GM19455 (cell line): Measurements from ENCODE around the gene FBH1.
A peak's percentile ranks its signal among the peaks of the same experiment; 100 is the strongest.
"Not testable (repeated sequence)": the region's sequence is repeated elsewhere in the genome, so short reads cannot be mapped to it uniquely, and the experiment has no call there.

Source experiments
- ATAC-seq: cut with Tn5 transposase; IDR thresholded peaks from one replicate; pipeline ENCODE4 v1.9.1; 2021; ENCODE audit not compliant: unreplicated experiment

The FBH1 gene

GRCh38 chr10:5958077-5958476 is 68.0 kb downstream of the FBH1 start:
- no peak for ATAC-seq

DNA sequence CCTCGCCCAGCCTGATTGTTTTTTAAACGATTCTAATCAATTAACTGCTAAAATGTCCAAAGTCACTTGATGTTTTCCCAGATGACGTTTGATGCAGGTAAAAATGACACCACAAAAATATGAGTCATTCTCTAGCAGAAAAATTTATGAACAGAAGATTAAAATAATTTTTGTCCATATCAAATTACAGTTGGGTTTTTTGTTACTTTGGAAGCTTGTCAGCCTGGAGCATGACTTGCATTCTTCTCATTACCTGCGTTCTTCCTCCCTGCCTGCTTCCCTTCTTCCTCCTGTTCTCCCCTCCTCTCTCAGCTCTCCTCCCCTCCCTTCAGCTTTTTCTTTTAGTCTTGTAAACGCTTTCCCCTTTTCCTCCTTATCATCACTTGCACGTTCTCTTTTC is 68.6 kb downstream of the FBH1 start:
- ATAC-seq: no peak

DNA sequence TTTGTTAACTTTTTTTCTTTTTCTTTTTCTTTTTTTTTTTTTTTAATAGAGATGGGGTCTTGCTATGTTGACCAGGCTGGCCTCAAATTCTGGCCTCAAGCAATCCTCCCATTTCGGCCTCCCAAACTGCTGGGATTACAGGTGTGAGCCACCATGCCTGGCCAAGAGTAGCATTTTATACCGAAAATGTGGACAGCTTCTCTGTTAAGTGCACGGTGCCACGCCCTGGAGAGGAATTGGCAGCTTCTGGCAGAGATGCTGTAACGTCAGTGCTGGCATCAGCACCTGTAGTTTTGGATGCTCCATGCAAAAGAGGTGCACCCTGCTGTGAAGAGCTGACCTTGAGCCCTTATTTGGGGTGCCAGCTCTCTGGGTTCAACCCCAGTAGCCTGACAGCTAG is 69.1 kb downstream of the FBH1 start:
- ATAC-seq: no peak

- ATAC-seq: no peak
Measured at GRCh38 chr10:5959581-5960069, 69.6 kb downstream of the FBH1 start.

- no peak for ATAC-seq
Measured at GRCh38 chr10:5960070-5960972, 70.3 kb downstream of the FBH1 start.

DNA sequence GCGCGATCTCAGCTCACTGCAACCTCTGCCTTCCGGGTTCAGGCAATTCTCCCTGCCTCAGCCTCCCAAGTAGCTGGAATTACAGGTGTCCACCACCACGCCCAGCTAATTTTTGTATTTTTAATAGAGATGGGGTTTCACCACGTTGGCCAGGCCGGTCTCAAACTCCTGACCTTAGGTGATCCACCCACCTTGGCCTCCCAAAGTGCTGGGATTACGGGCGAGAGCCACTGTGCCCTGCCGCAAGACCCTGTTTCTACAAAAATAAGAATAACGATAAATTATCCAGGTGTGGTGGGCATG is 70.9 kb downstream of the FBH1 start:
- ATAC-seq: not testable (repeated sequence)

DNA sequence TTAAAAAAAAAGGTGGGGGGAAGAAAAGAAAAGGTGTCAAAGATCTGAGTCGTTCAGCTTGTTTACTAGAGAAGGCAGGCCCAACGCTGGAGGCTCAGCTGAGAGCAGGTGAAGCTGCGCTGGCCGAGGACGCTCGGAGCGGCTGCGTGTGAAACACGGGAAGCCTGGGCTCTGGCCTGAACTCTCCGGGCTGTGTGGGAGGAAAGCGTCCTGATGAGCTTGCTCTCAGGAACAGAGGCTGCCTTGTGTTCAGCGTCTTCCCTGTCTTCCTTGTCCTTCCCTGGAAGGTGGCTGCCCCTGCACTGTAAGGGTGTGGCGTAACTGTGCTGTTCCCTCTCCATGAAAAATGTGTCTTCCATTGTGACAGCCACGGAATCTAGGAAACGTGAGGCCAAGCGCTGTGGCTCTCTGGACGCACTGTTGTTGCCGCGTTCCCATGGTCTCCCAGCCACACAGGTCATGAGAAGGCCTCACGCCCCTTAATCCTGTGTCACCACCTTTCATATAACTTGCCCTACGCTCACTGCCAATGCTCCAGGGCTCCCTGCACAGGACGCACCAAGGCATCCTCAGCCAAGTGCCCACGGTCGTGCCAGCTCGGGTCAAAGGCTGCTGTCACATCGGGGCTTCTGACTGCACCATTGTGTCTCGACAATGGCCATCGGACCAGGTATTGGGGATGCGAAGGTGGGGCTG is 71.5 kb downstream of the FBH1 start:
- no peak for ATAC-seq

DNA sequence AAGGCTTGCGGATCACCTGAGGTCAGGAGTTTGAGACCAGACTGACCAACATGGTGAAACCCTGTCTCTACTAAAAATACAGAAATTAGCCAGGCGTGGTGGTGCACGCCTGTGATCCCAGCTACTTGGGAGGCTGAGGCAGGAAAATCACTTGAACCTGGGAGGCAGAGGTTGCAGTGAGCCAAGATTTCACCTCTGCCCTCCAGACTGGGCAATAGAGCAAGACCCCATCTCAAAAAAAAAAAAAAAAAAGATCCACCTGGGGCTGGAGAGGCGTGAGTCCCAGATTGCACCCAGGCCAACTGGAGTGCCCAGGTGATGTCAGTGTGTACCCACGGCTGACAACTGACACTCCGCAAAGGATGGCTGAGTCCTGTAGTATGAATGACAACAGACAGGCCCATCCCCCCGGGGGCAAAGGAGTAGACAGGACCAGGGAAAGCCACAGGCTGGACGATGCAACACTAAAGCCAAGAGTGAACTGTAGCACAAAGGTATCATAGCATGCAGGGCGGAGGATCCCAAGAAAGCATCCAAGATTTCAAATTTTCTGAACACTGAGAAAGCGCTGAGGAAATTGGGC is 72.4 kb downstream of the FBH1 start:
- not testable (repeated sequence) for ATAC-seq

DNA sequence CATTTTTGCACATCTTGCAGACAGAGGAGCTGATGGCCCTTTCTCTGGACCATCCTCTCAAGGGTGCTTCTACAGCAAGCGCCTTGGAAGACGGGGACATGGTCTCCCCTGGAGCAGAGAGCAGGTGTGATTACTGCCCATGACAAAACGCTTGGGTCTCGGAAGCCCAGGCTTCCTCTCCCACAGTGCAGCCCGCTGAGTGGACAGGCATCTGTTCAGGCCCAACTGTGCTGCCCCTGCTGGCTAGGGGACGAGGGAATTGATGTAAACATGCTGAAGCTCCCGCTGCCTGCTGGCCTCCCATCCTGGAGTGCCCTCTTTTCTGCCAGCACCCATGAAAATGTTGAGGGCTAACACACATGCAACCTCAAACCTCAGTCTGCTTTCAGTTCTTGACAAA is 73.0 kb downstream of the FBH1 start:
- no peak for ATAC-seq

- ATAC-seq: no peak
Measured at GRCh38 chr10:5963591-5963990, 73.5 kb downstream of the FBH1 start.

GRCh38 chr10:5964736-5965135 is 74.7 kb downstream of the FBH1 start:
- no peak for ATAC-seq

GRCh38 chr10:5965266-5965665 is 75.2 kb downstream of the FBH1 start:
- ATAC-seq: no peak

DNA sequence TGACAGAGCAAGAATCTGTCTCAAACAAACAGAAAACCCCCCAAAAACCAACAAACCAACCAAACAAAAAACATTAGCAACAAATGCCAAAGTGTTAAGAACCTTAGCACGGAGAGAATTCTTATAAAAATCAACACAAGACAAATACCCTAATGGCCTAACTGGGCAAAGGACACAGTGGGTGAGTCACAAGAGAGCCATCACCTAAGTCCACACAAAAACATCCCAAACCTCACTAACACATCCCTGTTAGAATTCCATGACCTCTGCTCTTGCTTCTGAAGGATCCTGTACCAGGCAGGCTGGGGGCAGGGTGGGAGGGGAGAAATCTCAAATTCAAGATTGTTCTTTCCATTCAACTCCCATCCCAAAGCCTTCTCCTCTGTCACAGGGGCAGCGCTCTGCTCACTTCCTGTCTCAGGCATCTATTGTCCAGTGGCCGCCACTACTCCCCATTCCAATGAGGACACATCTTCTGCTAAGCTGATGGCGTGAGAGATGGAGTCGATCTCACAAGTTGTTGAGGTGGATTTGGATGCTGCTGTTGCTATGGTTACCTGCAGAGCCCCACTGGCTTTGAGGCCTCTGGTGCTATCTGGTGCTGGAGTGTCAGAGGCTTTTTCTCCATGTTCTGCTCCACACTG is 78.1 kb downstream of the FBH1 start:
- ATAC-seq: no peak

GRCh38 chr10:5968681-5969453 is 78.8 kb downstream of the FBH1 start:
- no peak for ATAC-seq

- no peak for ATAC-seq
Measured at GRCh38 chr10:5970066-5970465, 80.0 kb downstream of the FBH1 start.

DNA sequence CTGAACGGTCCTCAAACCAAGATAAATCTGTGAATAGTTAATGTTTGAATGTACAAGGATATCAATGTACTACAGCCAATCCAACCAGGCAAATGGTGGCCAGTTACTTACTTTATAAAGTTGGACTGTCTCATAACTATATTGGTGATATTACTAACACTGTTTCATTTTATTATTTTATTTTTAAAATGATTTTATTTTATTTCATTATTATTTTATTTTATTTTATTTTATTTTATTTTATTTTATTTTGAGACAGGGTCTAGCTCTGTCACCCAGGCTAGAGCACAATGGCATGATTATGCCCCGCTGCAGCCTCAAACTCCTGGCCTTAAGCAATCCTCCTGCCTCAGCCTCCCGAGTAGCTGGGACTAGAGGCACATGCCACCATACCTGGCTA is 80.5 kb downstream of the FBH1 start:
- ATAC-seq: no peak

- ATAC-seq: peak; percentile 55
Measured at GRCh38 chr10:5971315-5971832, 81.3 kb downstream of the FBH1 start.

DNA sequence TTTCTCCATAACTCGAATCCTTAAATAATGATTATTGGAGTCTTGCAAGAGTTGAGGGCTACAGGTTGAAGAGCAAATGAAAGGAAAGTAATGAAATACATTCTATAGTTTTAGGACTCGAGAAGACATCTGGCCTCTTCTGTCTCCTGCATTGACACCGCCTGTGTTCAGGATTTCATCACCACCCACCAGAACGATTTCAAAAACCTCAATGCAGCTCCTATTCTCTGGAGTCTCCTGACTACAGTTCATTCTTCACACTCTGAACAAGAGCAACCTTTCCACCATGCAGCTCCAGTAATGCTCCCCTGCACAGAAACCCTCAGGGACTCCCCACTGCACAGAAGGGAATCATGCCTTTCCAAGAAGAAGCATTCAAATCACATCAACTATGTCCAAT is 81.8 kb downstream of the FBH1 start:
- no peak for ATAC-seq

- no peak for ATAC-seq
Measured at GRCh38 chr10:5973069-5973468, 83.0 kb downstream of the FBH1 start.

GRCh38 chr10:5975641-5976473 is 85.8 kb downstream of the FBH1 start:
- ATAC-seq: peak; percentile 32
